NCI-H2196 treated with DMSO at 0.1 percent for 48 hours (cell line): ENCODE data around the gene TESMIN.

Experiments
- DNase-seq: peaks from one replicate; lab custom pipeline; 2025; ENCODE audit not compliant: unreplicated experiment; lab: John Stamatoyannopoulos, UW

The TESMIN gene

GRCh38 chr11:68714060-68714856, 37.1 kb downstream of the TESMIN start:
- no peak for DNase-seq

GRCh38 chr11:68711114-68711513, 40.2 kb downstream of the TESMIN start:
- no peak for DNase-seq

- DNase-seq = no peak
Measured at GRCh38 chr11:68710409-68710808, 40.9 kb downstream of the TESMIN start.

- DNase-seq = no peak
Measured at GRCh38 chr11:68709062-68709461, 42.3 kb downstream of the TESMIN start.

GRCh38 chr11:68707527-68707926, 43.8 kb downstream of the TESMIN start:
- DNase-seq = no peak

GRCh38 chr11:68704887-68705286, 46.4 kb downstream of the TESMIN start:
- DNase-seq = no peak

- no peak for DNase-seq
Measured at GRCh38 chr11:68698993-68699392, 52.3 kb downstream of the TESMIN start.

- DNase-seq = no peak
Measured at GRCh38 chr11:68695531-68695930, 55.8 kb downstream of the TESMIN start.

GRCh38 chr11:68694431-68695297, 56.7 kb downstream of the TESMIN start:
- no peak for DNase-seq

- DNase-seq = no peak
Measured at GRCh38 chr11:68693484-68693882, 57.8 kb downstream of the TESMIN start.

GRCh38 chr11:68692871-68693483, 58.3 kb downstream of the TESMIN start:
- DNase-seq = no peak

- DNase-seq = no peak
Measured at GRCh38 chr11:68692115-68692514, 59.2 kb downstream of the TESMIN start.

GRCh38 chr11:68691402-68691784, 59.9 kb downstream of the TESMIN start:
- DNase-seq = no peak

GRCh38 chr11:68690671-68691401, 60.5 kb downstream of the TESMIN start:
- no peak for DNase-seq

GRCh38 chr11:68689737-68690625, 61.3 kb downstream of the TESMIN start:
- DNase-seq = no peak

- DNase-seq = no peak
Measured at GRCh38 chr11:68688881-68689280, 62.4 kb downstream of the TESMIN start.

GRCh38 chr11:68687986-68688385, 63.3 kb downstream of the TESMIN start:
- DNase-seq = no peak

GRCh38 chr11:68687311-68687710, 64.0 kb downstream of the TESMIN start:
- DNase-seq = no peak

- DNase-seq = no peak
Measured at GRCh38 chr11:68686486-68686885, 64.8 kb downstream of the TESMIN start.
